ENCODE results near the gene CPLX1.

GRCh38 chr4:795726-796119 is 30.2 kb downstream of the CPLX1 start:
- TF ChIP-seq TEAD4 (IDR thresholded peaks at IDR 0.05) (no peak), TAF1 (IDR thresholded peaks at IDR 0.05; ENCODE audit: low read depth) (no peak), RAD21 (IDR thresholded peaks at IDR 0.05; ENCODE audit: low read depth) (no peak), ZBTB7A (IDR thresholded peaks at IDR 0.05; ENCODE audit: low read depth) (no peak), TCF12 (IDR thresholded peaks at IDR 0.05; ENCODE audit: low read depth) (no peak), REST (IDR thresholded peaks at IDR 0.05; ENCODE audit: low read depth) (no peak), EP300 (IDR thresholded peaks at IDR 0.05; ENCODE audit: borderline replicate concordance) (no peak), EGR1 (IDR thresholded peaks at IDR 0.05) (no peak), YY1 (IDR thresholded peaks at IDR 0.05; ENCODE audit: low read depth) (no peak)

Data from Ishikawa (cell line).